ENCODE data around the gene APEX2.

Gene APEX2

DNA sequence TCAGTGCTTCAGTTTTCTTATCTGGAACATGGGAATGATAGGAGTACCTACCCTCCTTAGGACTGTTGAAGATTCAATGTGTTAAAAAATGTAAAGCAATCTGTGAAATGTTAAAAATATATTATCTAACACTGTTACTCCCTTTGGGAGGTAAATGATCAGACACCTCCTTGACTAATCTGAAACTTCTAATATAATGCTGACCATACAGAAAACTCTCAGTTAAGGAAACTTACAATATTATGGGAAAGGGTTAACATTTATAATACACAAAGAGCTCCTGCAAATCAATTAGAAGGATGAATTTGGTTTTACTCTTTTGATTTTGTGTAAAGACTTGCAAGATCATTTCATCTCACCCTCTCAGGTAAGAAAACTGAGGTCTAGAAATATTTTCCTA is 4.5 kb upstream of the APEX2 start:
- DNase-seq (ENCODE audit: low read depth) = no peak
- TF ChIP-seq, protein P1, sequence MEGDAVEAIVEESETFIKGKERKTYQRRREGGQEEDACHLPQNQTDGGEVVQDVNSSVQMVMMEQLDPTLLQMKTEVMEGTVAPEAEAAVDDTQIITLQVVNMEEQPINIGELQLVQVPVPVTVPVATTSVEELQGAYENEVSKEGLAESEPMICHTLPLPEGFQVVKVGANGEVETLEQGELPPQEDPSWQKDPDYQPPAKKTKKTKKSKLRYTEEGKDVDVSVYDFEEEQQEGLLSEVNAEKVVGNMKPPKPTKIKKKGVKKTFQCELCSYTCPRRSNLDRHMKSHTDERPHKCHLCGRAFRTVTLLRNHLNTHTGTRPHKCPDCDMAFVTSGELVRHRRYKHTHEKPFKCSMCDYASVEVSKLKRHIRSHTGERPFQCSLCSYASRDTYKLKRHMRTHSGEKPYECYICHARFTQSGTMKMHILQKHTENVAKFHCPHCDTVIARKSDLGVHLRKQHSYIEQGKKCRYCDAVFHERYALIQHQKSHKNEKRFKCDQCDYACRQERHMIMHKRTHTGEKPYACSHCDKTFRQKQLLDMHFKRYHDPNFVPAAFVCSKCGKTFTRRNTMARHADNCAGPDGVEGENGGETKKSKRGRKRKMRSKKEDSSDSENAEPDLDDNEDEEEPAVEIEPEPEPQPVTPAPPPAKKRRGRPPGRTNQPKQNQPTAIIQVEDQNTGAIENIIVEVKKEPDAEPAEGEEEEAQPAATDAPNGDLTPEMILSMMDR (conservative IDR thresholded peaks at IDR 0.05; ENCODE audit: low read depth, low read length) = no peak

DNA sequence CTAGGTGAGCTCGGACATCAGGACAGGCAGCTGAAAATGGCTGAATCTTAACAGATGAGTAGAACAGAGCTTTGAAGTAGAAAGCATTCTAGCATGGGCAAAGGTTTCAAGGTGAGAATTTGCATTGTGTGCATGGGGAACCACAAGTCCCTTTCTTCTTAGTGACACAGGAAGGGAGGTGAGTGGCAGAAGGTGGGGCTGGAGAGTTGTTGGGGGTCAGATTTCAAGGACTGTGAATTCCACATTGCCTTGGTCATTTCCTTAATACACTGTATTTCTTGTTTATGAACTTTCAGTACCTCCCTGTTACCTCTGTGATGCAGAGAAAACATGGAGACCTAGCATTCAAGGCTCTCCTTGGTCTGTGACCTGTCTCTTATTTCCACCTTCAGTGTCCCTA is 4.1 kb downstream of the APEX2 start:
- H3K4me3 ChIP-seq (ENCODE audit: low read depth, low read length) = no peak overlapping the region
- TF ChIP-seq, protein P1 (conservative IDR thresholded peaks at IDR 0.05; ENCODE audit: low read depth, low read length) = no peak
- DNase-seq (ENCODE audit: low read depth) = no peak

More for the DNA sequence above, 4.5 kb upstream of the APEX2 start:
- no peak overlapping the region for H3K4me3 ChIP-seq (ENCODE audit: low read depth, low read length)

DNA sequence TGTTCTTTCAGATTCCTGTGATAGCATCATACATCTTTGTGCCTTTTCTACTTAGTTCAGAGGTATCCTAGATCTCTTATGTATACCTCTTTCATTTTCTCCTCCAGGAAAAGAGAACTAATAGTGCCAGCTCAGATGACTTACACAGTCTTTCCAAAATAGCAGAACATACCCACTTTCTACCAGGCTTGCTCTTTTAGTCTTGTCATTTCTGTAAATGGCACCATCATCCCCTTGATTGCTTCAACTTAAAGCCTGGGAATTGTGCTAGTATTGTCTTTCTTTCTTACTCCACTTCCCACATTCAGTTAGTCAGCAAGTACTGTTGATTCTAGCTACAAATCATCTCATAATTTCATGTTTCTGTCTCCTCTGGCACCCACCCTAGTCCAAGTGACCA is 5.1 kb downstream of the APEX2 start:
- no peak for DNase-seq (ENCODE audit: low read depth)
- H3K4me3 ChIP-seq (ENCODE audit: low read depth, low read length) = no peak overlapping the region
- TF ChIP-seq, protein P1 (conservative IDR thresholded peaks at IDR 0.05; ENCODE audit: low read depth, low read length) = no peak

DNA sequence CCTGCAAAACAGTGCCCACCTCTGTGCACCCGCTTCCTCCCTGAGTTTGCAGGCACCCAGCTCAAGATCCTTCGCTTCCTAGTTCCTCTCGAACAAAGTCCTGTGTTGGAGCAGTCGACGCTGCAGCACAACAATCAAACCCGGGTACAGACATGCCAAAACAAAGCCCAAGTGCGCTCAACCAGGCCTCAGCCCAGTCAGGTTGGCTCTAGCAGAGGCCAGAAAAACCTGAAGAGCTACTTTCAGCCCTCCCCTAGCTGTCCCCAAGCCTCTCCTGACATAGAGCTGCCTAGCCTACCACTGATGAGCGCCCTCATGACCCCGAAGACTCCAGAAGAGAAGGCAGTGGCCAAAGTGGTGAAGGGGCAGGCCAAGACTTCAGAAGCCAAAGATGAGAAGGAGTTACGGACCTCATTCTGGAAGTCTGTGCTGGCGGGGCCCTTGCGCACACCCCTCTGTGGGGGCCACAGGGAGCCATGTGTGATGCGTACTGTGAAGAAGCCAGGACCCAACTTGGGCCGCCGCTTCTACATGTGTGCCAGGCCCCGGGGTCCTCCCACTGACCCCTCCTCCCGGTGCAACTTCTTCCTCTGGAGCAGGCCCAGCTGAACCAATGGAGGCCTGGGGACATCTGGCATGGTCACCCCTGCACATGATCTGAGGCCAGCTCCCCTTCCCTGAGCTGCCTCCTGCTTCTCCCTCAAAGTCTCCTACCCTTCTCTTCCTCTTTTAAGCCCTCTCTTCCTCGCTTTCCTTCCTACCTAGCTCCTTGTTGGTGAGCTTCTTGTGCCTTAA is 6.9 kb downstream of the APEX2 start:
- no peak for DNase-seq (ENCODE audit: low read depth)
- TF ChIP-seq, protein P1 (conservative IDR thresholded peaks at IDR 0.05; ENCODE audit: low read depth, low read length) = no peak

DNA sequence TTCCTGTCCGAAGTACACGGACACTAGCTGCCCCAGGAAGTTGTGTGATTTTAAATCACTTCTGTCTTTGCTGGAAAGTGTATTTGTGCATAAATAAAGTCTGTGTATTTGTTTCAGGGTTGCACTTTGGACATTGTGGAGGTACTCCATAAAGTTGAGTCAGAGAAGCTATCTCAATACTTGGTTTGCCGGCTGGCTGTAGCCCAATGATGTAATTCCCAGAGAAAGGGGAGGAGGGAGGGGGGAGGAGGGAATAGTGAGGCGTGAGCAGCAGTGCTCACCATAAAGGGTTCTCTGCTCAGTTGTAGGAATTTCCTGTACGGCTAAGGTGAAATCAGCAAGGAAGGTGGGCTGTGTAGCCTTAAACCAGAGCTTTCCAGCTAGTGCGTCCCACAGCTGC is 7.5 kb downstream of the APEX2 start:
- DNase-seq (ENCODE audit: low read depth) = peak; percentile 52
- no peak overlapping the region for H3K4me3 ChIP-seq (ENCODE audit: low read depth, low read length)
- TF ChIP-seq, protein P1 (conservative IDR thresholded peaks at IDR 0.05; ENCODE audit: low read depth, low read length) = no peak

More for the DNA sequence above, 6.9 kb downstream of the APEX2 start:
- no peak overlapping the region for H3K4me3 ChIP-seq (ENCODE audit: low read depth, low read length)

DNA sequence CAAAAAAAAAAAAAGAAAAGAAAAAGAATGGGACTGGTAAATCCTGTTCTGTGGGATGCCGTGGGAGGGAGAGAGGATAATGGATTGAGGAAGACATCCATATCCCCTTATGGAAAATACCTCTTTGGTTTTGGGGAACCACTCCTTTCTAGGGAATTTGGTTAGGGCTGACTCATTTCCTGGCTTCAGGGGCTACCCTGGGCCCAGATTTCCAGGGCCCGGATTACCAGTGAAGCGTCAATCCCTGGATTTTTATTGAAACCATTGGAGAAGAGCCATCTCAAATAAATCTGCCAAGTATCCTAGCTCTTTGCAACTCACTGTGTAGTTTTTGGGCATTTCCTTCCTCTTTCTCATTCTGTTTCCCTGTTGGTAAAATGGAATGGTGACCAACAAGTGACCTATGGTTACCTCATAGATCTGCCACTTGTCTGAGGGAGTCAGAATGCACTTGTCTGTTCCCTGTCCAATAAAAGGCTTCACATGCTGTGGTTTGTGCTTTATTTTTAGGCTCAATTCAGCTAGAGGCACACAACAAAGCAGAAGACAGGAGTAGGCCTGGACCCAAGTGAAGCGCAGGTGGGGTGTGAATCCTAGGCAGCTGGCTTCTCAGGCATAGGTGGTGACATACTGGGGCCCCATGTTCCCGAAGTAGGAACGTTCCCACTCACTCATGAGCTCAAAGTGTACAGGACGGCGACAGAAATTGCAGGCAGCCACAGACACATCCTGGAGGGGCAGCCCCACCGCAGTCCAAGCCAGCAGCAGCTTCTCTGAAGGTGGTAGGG is 8.6 kb downstream of the APEX2 start:
- H3K4me3 ChIP-seq (ENCODE audit: low read depth, low read length) = no peak overlapping the region
- TF ChIP-seq, protein P1 (conservative IDR thresholded peaks at IDR 0.05; ENCODE audit: low read depth, low read length) = no peak
- no peak for DNase-seq (ENCODE audit: low read depth)
